ENCODE measurements around the gene NDUFV3. TPM values are rescaled to one million over a fixed set of nuclear protein-coding genes. Genes with fewer than 3 reads are reported as not detected.

The NDUFV3 gene
- total and polyA plus RNA-seq, 2 of the 8 experiments (the other 6 are each of a cell fraction or from before 2014, with no cell fraction given) = 17.0 to 44.4 TPM

DNA sequence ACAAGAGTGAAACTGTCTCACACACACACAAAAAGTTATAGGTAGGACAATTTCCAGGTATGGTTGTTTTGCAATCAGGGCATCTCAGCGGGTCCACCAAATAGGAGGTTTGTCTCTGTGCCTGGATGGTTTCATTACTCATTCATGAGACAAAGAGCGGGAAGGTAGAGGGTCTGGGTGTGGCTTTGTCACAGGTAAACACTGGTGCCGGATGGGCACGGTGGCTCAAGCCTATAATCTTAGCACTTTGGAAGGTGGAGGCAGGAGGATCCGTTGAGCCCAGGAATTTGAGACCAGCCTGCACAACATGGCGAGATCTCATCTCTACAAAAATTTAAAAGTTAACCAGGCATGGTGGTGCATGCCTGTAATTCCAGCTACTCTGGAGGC, 48.6 kb downstream of the NDUFV3 start:
- H3K18ac ChIP-seq (ENCODE audit: extremely low read depth, low read length) = peak overlapping the region; percentile 51; the same call in 1 of the 2 replicates
- TF ChIP-seq, protein P1, sequence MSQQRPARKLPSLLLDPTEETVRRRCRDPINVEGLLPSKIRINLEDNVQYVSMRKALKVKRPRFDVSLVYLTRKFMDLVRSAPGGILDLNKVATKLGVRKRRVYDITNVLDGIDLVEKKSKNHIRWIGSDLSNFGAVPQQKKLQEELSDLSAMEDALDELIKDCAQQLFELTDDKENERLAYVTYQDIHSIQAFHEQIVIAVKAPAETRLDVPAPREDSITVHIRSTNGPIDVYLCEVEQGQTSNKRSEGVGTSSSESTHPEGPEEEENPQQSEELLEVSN (IDR thresholded peaks at IDR 0.05) = peak; percentile 58
- TF ChIP-seq YY1 (IDR thresholded peaks at IDR 0.05; ENCODE audit: low read depth, low read length) = no peak
- no peak for TF ChIP-seq EZH2 (IDR thresholded peaks at IDR 0.05; ENCODE audit: low read depth, low read length, severe bottlenecking)
- TF ChIP-seq ASH2L (IDR thresholded peaks at IDR 0.05; ENCODE audit: low read length) = no peak
- TF ChIP-seq POU5F1 (IDR thresholded peaks at IDR 0.05; ENCODE audit: low read depth, low read length) = no peak
- TF ChIP-seq RBBP5 (IDR thresholded peaks at IDR 0.05; ENCODE audit: borderline replicate concordance, low read depth, low read length) = no peak
- TF ChIP-seq NRF1 (IDR thresholded peaks at IDR 0.05; ENCODE audit: low read depth, low read length) = no peak
- no peak overlapping the region for H3K27ac ChIP-seq (ENCODE audit: low read depth, low read length)
- no peaks in the 10 kb centered on the region for H3K23me2 ChIP-seq (ENCODE audit: low read depth, low read length)
- H3K4ac ChIP-seq (replicated peaks; ENCODE audit: insufficient read length, low read depth, low read length) = no peak overlapping the region
- no peak overlapping the region for H2BK120ac ChIP-seq (replicated peaks; ENCODE audit: low read depth, low read length)
- H4K5ac ChIP-seq (ENCODE audit: insufficient read length, low read depth, low read length) = no peak overlapping the region
- H3K27me3 ChIP-seq (replicated peaks in 1 of 4; ENCODE audit: control insufficient read depth in 3 of 4, extremely low read depth in 1 of 4, insufficient read depth in 3 of 4, low read length in 3 of 4) = no peaks in the 10 kb centered on the region
- no peak overlapping the region for H2AK5ac ChIP-seq (ENCODE audit: low read depth, low read length)
- H3K36me3 ChIP-seq (ENCODE audit: control insufficient read depth in 2 of 4, insufficient read depth in 4 of 4, low read length in 3 of 4) = no peaks in the 10 kb centered on the region
- no peak overlapping the region for H3K56ac ChIP-seq (replicated peaks; ENCODE audit: insufficient read length, low read depth, low read length)
- H3K9me3 ChIP-seq (ENCODE audit: insufficient read depth in 2 of 2, low read depth in 1 of 2, low read length in 1 of 2) = no peaks in the 10 kb centered on the region
- peak overlapping the region; percentile 55; the same call in 1 of the 2 replicates for H2BK5ac ChIP-seq (ENCODE audit: low read depth, low read length)
- H3K4me2 ChIP-seq (ENCODE audit: insufficient read depth in 1 of 2, low read depth in 2 of 2, low read length in 2 of 2) = no peak overlapping the region
- no peak for DNase-seq (ENCODE audit: low read depth in 1 of 2, low spot score in 2 of 2)
- peak overlapping the region; percentile 89 for H4K91ac ChIP-seq (replicated peaks; ENCODE audit: insufficient read length, low read length)
- peaks cover 0 to 20% (median 10%) of the 10 kb centered on the region in 4 experiments; a peak in 6 of 7 replicates for H3K4me1 ChIP-seq (replicated peaks in 1 of 4; ENCODE audit: control insufficient read depth in 3 of 4, insufficient read depth in 4 of 4, low read length in 3 of 4)
- no peaks in the 10 kb centered on the region for H4K20me1 ChIP-seq (replicated peaks in 1 of 2; ENCODE audit: control insufficient read depth in 1 of 2, insufficient read depth in 2 of 2, low read length in 2 of 2)
- no peaks in the 10 kb centered on the region for H3K79me2 ChIP-seq (ENCODE audit: control insufficient read depth in 1 of 2, insufficient read depth in 2 of 2, low read length in 2 of 2)
- no peak overlapping the region for H2BK15ac ChIP-seq (ENCODE audit: low read length)
- H3K4me3 ChIP-seq (ENCODE audit: extremely low read depth in 1 of 4, insufficient read depth in 2 of 4, low read depth in 3 of 4, low read length in 4 of 4) = no peak overlapping the region
- peak overlapping the region; percentile 58; the same call in 1 of the 2 replicates for H4K8ac ChIP-seq (ENCODE audit: extremely low read depth, insufficient read depth, low read length)
- H2BK12ac ChIP-seq (ENCODE audit: low read depth, low read length) = peak overlapping the region; percentile 68; the same call in 1 of the 2 replicates
- FAIRE-seq = no peak
- no peak overlapping the region for H2AFZ ChIP-seq (ENCODE audit: low read length)
- no peaks in the 10 kb centered on the region for H3K79me1 ChIP-seq (ENCODE audit: low read depth, low read length)
- H3K14ac ChIP-seq (ENCODE audit: insufficient read length) = no peak overlapping the region
- H3K9ac ChIP-seq (replicated peaks in 1 of 4; ENCODE audit: extremely low read depth in 1 of 4, low read depth in 3 of 4, low read length in 3 of 4) = no peak overlapping the region
- H2BK20ac ChIP-seq (ENCODE audit: low read length) = peak overlapping the region; percentile 89; the same call in 1 of the 2 replicates
- no peak overlapping the region for H3K23ac ChIP-seq (ENCODE audit: insufficient read length)
- ChIA-PET POLR2A (ENCODE audit: partially characterized antibody) (interaction anchor here (1.2 to 1.5 kb wide), 2 partner anchors 14 to 32 kb away, joined by 3 to 4 read pairs; partner anchors contain the start of gene PKNOX1), CTCF (ENCODE audit: partially characterized antibody) (interaction anchor here (0.8 to 1.1 kb wide), 2 partner anchors 8 to 10 kb away, joined by 3 to 4 read pairs; no protein-coding TSS in a partner anchor)
- 91% methylated on average over 6 of the region's 6 CpGs; no CpG with 5 or more reads in 1 of the 2 experiments for WGBS, 2 experiments (ENCODE audit: extremely low coverage in 1 of 2, insufficient coverage in 1 of 2, insufficient read length in 1 of 2, insufficient replicate concordance in 2 of 2, low coverage in 1 of 2, low lambda C conversion rate in 2 of 2, missing lambda C conversion rate in 1 of 2)

Measured in H1 (cell line).